ENCODE data around the gene NANOS1.

DNA sequence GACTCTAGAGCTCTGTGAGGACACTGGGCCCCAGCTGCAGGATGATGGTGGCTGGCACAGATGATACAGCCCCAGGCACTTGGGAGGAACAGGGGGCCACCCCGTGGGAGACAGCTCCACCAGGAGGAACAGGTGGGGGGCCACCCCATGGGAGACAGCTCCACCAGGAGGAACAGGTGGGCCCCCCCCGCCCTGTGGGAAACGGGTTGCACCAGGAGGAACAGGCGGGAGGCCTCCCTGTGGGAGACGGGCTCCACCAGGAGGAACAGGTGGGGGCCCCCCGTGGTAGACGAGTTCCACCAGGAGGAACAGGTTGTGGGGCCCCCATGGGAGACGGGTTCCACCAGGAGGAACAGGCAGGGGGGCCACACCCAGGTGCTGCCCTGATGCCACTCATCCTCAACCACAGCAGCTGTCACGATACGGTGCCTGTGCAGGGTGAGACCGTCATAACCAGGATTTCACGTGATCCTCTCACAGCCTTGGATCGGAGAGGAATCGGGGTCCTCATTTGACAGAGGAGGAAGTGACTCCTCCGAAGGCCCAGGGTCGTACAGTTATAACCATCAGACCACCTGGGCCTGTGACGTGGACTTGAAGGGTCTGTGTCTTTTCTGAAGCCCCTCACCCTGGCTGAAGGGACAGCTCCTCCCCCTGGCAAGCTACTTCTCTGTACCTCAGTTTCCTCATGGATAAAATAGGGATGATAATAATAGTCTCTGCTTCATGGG, 49.2 kb upstream of the NANOS1 start:
- TF ChIP-seq, protein P1, sequence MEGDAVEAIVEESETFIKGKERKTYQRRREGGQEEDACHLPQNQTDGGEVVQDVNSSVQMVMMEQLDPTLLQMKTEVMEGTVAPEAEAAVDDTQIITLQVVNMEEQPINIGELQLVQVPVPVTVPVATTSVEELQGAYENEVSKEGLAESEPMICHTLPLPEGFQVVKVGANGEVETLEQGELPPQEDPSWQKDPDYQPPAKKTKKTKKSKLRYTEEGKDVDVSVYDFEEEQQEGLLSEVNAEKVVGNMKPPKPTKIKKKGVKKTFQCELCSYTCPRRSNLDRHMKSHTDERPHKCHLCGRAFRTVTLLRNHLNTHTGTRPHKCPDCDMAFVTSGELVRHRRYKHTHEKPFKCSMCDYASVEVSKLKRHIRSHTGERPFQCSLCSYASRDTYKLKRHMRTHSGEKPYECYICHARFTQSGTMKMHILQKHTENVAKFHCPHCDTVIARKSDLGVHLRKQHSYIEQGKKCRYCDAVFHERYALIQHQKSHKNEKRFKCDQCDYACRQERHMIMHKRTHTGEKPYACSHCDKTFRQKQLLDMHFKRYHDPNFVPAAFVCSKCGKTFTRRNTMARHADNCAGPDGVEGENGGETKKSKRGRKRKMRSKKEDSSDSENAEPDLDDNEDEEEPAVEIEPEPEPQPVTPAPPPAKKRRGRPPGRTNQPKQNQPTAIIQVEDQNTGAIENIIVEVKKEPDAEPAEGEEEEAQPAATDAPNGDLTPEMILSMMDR (IDR thresholded peaks at IDR 0.05): no peak
- TF ChIP-seq POLR2A (IDR thresholded peaks at IDR 0.05): no peak

All from esophagus squamous epithelium (tissue), 4 donors.